ENCODE results near the gene ITM2C.

The ITM2C gene

DNA sequence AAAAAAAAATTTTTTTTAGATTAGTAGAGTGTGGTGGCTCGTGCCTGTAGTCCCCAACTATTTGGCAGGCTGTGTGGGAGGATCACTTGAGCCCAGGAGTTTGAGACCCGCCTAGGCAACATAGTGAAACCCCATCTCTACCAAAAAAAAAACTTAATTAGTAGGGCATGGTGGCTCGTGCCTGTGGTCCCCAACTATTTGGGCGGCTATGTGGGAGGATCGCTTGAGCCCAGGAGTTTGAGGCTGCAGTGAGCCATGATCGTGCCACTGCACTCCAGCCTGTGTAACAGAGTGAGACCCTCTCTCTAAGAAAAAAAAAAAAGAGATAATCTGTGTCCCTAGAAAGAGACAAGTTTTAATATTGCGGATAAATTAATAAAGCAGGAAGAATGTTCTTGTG, 51.5 kb downstream of the ITM2C start:
- Histone ChIP-seq H3K9ac (ENCODE audit: low read depth, low read length, poor library complexity, severe bottlenecking) (no peak overlapping the region), H4K20me1 (ENCODE audit: insufficient read depth, low read length, poor library complexity, severe bottlenecking) (no peaks in the 10 kb centered on the region), H3K36me3 (ENCODE audit: insufficient read depth, low read length) (no peaks in the 10 kb centered on the region), H3K4me1 (ENCODE audit: insufficient read depth, low read length, poor library complexity, severe bottlenecking) (no peaks in the 10 kb centered on the region), H3K9me3 (ENCODE audit: insufficient read depth, low read depth, low read length) (no peaks in the 10 kb centered on the region), H2AFZ (ENCODE audit: low read length) (no peak overlapping the region), H3K27me3 (ENCODE audit: insufficient read depth, low read length, poor library complexity, severe bottlenecking) (no peaks in the 10 kb centered on the region), H3K79me2 (ENCODE audit: insufficient read depth, low read length) (no peaks in the 10 kb centered on the region), H3K4me2 (ENCODE audit: low read depth, low read length, poor library complexity, severe bottlenecking) (no peak overlapping the region), H3K4me3 (ENCODE audit: low read length, poor library complexity, severe bottlenecking) (no peak overlapping the region), H3F3A (ENCODE audit: low read depth) (no peaks in the 10 kb centered on the region), H3K9me2 (replicated peaks; ENCODE audit: low read depth, low read length) (no peaks in the 10 kb centered on the region)
- TF ChIP-seq, protein P1, sequence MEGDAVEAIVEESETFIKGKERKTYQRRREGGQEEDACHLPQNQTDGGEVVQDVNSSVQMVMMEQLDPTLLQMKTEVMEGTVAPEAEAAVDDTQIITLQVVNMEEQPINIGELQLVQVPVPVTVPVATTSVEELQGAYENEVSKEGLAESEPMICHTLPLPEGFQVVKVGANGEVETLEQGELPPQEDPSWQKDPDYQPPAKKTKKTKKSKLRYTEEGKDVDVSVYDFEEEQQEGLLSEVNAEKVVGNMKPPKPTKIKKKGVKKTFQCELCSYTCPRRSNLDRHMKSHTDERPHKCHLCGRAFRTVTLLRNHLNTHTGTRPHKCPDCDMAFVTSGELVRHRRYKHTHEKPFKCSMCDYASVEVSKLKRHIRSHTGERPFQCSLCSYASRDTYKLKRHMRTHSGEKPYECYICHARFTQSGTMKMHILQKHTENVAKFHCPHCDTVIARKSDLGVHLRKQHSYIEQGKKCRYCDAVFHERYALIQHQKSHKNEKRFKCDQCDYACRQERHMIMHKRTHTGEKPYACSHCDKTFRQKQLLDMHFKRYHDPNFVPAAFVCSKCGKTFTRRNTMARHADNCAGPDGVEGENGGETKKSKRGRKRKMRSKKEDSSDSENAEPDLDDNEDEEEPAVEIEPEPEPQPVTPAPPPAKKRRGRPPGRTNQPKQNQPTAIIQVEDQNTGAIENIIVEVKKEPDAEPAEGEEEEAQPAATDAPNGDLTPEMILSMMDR (conservative IDR thresholded peaks at IDR 0.05; ENCODE audit: low read length), result no peak

DNA sequence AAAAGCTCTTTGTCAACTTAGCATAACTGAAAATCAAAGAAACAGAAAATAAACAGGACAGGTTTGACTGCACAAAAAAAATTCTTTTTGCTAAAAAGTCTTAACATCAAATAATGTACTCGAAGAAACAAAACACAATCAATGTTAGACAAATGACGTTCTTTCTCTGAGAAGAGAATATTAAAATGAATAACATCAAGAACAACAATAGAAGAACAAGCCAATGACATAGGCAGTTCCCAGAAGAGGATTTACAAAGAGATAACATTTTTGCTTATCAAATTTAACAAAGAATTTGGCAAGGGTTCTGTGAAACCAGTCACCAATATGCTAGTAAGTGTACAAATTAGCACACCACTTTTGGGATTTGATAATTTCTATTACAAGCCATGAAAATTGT, 54.5 kb downstream of the ITM2C start:
- Histone ChIP-seq H2AFZ (ENCODE audit: low read length) (no peak overlapping the region), H3K27me3 (ENCODE audit: insufficient read depth, low read length, poor library complexity, severe bottlenecking) (no peaks in the 10 kb centered on the region), H3K36me3 (ENCODE audit: insufficient read depth, low read length) (no peaks in the 10 kb centered on the region), H3K79me2 (ENCODE audit: insufficient read depth, low read length) (no peaks in the 10 kb centered on the region), H3K4me2 (ENCODE audit: low read depth, low read length, poor library complexity, severe bottlenecking) (no peak overlapping the region), H3K9me2 (replicated peaks; ENCODE audit: low read depth, low read length) (no peaks in the 10 kb centered on the region), H3K4me3 (ENCODE audit: low read length, poor library complexity, severe bottlenecking) (no peak overlapping the region), H3K9me3 (ENCODE audit: insufficient read depth, low read depth, low read length) (no peaks in the 10 kb centered on the region), H3K9ac (ENCODE audit: low read depth, low read length, poor library complexity, severe bottlenecking) (no peak overlapping the region), H4K20me1 (ENCODE audit: insufficient read depth, low read length, poor library complexity, severe bottlenecking) (no peaks in the 10 kb centered on the region), H3K4me1 (ENCODE audit: insufficient read depth, low read length, poor library complexity, severe bottlenecking) (no peaks in the 10 kb centered on the region), H3F3A (ENCODE audit: low read depth) (no peaks in the 10 kb centered on the region)
- no peak for TF ChIP-seq EZH2phosphoT487 (IDR thresholded peaks at IDR 0.05; ENCODE audit: borderline replicate concordance)
- TF ChIP-seq, protein P1 (conservative IDR thresholded peaks at IDR 0.05; ENCODE audit: low read length), result no peak

DNA sequence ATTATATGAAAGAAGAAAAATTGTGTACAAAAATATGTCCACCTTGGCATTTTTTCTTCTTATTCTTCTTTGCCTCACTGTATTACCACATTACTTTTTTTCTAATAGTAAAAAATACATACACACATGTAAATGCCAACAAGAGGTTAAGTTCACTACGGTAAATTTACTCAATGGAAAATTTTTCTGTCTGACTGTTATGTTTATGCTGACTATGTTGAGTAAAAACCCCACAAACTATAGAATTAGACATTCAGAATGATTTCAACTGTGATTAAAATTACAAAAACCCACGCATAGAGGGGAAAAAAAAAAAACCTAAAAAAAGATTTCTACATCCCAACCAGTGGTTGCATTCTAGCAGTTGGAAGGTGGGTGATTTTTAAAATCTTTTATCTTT, 54.9 kb downstream of the ITM2C start:
- H3K36me3 ChIP-seq (ENCODE audit: insufficient read depth, low read length), result no peaks in the 10 kb centered on the region
- no peaks in the 10 kb centered on the region for H3K9me2 ChIP-seq (replicated peaks; ENCODE audit: low read depth, low read length)
- H2AFZ ChIP-seq (ENCODE audit: low read length), result no peak overlapping the region
- H3K4me3 ChIP-seq (ENCODE audit: low read length, poor library complexity, severe bottlenecking), result no peak overlapping the region
- H4K20me1 ChIP-seq (ENCODE audit: insufficient read depth, low read length, poor library complexity, severe bottlenecking), result no peaks in the 10 kb centered on the region
- no peaks in the 10 kb centered on the region for H3K79me2 ChIP-seq (ENCODE audit: insufficient read depth, low read length)
- H3K27me3 ChIP-seq (ENCODE audit: insufficient read depth, low read length, poor library complexity, severe bottlenecking), result no peaks in the 10 kb centered on the region
- TF ChIP-seq EZH2phosphoT487 (IDR thresholded peaks at IDR 0.05; ENCODE audit: borderline replicate concordance), result no peak
- TF ChIP-seq, protein P1 (conservative IDR thresholded peaks at IDR 0.05; ENCODE audit: low read length), result no peak
- H3K9me3 ChIP-seq (ENCODE audit: insufficient read depth, low read depth, low read length), result no peaks in the 10 kb centered on the region
- no peaks in the 10 kb centered on the region for H3F3A ChIP-seq (ENCODE audit: low read depth)
- no peak overlapping the region for H3K4me2 ChIP-seq (ENCODE audit: low read depth, low read length, poor library complexity, severe bottlenecking)
- no peak overlapping the region for H3K9ac ChIP-seq (ENCODE audit: low read depth, low read length, poor library complexity, severe bottlenecking)
- no peaks in the 10 kb centered on the region for H3K4me1 ChIP-seq (ENCODE audit: insufficient read depth, low read length, poor library complexity, severe bottlenecking)
